Measurements from ENCODE around the gene AGPAT3.
"Not testable (repeated sequence)": the region's sequence is repeated elsewhere in the genome, so short reads cannot be mapped to it uniquely, and the experiment has no call there.

Gene AGPAT3

DNA sequence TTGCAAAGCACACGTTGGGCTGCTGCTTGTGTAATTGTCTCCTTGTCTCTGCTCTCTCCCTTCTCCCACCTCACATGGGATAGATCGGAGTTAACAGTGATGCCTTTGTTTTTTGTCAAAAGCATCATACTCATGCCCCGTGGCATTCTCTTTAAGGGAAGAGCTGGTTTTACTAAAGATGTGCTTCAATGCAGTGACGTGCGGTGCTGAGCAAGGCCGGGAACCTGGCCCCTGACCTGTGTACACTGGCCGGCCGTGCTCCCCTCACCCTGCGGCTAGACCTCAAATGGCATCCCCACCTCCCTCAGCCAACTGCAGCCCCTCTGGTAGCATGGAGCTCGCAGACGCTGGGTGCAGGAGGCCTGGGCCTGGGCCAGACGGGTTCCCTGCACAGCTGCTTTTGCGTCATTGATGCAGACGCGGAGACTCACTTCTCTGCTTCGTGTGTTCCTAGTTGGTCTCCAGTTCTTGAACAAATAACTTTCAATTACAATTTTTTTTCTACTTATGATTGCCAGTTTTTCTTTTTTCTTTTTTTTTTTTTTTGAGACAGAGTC, 19.9 kb downstream of the AGPAT3 start:
- no peak for DNase-seq

DNA sequence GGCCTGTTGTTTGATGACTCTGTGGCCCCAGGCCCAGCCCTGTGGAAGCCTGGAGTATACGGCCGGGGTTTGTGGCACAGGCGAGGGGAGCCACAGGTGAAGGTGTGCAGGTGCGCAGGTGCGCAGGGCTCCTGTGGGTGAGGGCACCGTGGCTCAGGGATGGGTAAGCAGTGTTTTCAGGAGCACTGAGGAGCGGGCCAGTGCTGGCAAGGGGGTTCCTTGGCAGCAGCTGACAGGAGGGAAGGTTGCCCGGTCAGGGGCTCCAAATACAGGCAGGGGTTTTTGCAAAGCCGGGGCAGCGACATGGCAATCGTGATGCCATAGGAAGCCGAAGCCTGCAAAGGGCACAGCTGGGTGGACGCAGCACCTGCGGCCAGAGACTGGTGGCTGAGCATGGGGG, 20.7 kb downstream of the AGPAT3 start:
- DNase-seq: no peak

DNA sequence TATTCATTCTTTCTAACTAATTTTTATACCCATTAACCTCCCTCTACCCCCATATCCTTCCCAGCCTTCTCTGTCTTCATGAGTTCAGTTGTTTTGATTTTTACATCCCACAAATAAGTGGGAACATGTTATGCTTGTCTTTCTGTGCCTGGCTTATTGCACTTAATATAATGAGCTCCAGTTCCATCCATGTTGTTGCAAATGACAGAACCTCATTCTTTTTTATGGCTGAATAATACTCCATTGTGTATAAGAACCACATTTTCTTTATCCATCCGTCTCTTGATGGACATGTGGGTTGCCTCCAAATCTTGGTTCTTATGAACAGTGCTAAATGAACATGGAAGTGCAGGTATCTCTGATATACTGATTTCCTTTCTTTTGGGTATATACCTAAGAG, 21.5 kb downstream of the AGPAT3 start:
- no peak for DNase-seq

DNA sequence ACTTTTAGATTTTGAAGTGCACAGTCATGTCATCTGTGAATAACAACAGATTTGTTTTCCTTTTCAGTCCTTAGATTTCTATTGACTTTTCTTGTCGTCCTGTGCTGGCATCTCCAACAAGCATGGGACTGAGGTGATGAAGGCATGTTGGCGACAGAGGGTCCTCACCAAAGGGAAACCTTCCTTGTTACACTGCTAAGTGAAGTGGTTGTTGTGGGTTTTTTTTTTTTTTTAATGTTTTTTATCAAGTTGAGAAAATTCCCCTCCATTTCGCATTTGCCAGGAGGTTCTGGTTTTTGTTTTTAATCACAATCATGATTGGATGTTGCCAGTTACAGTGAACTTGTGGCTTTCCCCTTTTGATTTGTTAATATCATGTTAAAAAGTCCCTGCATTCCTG, 24.0 kb downstream of the AGPAT3 start:
- DNase-seq: no peak

DNA sequence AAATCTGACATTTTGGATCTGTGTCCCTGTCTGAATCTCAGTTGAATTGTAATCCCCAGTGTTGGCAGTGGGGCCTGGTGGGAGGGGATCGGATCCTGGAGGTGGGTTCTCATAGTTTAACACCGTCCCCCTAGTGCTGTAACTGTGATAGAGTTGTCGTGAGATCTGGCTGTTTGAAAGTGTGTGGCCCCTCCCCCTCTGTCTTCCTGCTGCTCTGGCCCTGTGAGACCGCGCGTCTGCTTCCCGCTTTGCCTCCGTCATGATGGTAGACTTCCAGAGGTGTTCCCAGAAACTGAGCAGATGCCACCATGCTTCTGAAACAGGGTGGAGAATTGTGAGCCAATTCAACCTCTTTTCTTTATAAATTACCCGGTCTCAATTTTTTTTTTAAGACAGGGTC, 25.0 kb downstream of the AGPAT3 start:
- DNase-seq: no peak

DNA sequence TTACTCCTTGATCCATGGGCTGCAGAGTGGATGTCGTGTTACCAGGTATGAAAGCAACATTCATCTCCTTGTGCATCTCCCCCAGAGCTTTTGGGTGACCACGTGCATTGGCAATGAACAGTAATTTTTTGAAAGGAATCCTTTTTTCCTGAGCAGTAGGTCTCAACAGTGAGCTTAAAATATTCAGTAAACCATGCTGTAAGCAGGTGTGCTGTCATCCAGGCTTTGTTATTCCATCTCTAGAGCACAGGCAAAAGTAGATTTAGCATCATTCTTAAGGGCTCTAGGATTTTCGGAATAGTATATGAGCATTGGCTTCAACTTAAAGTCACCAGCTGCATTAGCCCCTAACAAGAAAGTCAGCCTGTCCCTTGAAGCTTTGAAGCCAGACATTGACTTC, 27.3 kb downstream of the AGPAT3 start:
- DNase-seq: no peak

DNA sequence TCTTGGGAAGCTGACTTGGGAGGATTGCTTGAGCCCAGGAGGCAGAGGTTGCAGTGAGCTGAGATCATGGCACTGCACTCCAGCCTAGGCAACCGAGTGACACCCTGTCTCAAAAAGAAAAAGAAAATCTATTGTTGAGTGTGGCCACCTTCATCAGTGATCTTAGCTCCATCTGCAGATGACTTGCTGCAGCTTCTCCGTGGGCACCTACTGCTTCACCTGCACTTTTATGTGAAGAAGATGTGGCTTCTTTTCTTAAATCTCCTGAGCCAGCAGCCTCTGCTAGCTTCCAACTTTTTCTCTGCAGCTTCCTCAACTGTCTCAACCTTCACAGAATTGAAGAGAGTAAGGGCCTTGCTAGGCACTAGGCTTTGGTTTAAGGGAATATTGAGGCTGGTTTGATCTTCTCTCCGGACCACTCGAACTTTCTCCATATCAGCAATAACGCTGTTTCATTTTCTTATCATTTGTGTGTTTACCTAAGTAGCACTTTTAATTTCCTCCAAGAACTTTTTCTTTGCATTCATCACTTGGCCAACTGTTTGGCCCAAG, 28.0 kb downstream of the AGPAT3 start:
- DNase-seq: no peak

DNA sequence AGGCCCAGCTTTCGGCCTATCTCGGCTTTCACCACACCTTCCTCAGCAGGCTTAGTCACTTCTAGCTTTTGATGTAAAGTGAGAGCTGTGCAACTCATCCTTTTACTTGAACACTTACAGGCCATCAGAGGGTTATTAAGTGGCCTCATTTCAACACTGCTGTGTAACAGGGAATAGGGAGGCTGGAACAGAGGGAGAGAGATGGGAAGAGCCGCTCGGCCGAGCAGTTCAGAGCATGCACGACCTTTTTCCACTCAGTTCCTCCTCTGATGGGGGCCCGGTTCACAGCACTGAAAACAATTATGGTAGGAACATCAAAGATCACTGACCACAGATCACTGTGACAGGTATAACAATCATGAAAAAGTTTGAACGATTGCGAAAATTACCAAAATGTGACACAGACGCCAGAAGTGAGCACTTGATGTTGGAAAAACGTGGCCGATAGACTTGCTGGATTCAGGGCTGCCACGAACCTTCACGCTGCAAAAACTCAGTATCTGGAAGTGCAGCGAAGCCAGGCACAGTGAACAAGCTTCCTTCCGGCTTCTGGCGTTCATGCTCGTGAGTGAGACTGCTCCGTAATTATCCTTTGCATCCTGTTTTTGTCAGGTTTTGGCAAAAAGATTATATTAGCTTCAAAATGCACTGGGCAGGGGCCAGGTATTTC, 28.6 kb downstream of the AGPAT3 start:
- no peak for DNase-seq

DNA sequence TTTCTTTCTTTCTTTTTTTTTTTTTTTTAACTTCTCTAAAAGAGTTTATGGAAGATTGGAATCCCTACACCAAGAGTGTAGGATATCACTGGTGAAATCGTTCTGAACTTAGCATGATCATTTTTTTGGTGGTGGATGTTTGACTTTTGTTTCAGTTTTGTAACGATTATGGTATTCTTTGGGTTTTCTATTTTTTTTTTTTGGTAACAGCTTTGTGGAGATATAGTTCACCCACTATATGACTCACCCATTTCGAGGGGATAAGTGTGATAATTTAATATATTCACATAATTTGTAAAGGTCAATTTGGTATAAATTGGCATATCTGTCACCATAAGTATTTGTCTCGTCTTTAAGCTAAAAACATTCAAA, 29.2 kb downstream of the AGPAT3 start:
- no peak for DNase-seq

DNA sequence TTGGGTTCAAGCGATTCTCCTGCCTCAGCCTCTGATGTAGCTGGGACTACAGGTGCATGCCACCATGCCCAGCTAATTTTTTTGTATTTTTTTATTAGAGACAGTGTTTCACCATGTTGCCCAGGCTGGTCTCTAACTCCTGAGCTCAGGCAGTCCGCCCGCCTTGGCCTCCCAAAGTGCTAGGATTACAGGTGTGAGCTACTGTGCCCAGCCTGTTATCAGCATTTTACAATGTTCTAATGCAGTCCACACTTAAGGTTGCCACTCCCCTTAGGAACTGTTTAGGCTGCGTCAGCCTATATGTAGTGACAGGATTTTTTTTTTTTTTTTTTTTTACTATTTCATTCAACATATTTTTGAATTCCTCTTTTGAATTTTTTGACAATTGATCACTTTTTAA, 30.2 kb downstream of the AGPAT3 start:
- no peak for DNase-seq

DNA sequence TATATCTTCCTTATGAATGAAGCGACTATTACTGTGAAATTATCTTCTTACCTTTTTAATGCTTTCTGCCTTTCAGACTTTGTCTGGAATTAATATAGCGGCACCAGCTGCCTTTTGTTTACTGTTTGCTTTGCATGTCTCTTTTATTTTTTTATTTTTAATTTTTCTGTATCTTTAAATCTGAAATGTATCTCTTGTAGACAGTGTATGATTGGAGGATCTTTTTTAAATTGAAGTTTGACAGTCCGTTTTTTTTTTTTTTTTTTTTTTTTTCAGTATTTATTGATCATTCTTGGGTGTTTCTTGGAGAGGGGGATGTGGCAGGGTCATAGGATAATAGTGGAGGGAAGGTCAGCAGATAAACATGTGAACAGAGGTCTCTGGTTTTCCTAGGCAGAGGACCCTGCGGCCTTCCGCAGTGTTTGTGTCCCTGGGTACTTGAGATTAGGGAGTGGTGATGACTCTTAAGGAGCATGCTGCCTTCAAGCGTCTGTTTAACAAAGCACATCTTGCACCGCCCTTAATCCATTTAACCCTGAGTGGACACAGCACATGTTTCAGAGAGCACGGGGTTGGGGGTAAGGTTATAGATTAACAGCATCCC, 31.8 kb downstream of the AGPAT3 start:
- DNase-seq: not testable (repeated sequence)

DNA sequence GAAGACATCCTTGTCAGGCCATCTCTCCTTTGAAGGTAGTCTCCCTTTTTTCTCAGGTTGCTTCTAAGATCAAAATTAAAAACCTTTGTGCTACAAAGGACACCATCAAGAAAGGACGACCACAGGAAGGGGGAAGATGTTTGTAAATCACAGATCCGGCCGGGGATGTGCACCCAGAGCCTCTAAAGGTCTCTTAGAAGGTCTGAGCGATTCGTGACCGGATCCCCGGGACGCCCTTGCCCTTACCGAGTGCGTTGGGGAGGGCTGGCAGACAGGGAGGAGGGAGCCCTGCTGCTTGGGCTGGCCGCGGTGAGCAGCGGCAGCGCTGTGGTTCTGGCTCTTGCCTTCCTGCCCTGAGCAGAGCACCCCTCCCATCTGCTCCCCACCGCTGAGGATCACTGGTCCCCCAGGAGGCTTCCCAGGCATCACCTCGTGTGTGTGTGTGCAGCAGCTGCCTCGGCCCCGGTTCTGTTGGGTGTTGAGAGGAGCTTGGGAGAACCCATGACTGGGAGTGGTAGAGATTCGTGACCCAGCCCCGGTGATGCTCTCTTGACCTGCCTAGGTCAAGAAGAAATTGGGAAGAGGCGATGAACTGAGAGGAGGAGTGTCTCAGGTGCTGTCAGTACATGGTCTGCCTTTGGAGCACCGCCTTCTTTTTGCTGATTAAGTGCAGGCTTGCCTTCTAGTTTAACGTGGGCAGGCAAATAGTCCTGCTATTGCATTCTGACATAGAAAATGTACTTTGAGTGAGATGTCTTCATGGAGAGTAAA, 34.5 kb downstream of the AGPAT3 start:
- DNase-seq: no peak

DNA sequence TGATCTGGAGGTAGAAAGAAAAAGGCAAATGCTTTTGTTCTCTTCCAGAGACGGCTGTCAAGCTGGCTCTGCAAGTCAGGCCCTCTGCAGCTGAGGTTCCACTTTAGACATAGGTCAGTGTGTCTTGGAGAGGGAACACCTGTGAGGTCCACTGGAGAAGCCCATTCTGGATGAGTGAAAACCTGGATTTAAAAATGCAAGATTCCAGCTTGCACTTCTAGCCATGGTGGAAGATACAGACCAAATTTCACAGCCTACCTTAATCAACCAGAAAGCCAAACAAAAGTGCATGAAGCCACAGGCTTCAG, 35.0 kb downstream of the AGPAT3 start:
- no peak for DNase-seq

DNA sequence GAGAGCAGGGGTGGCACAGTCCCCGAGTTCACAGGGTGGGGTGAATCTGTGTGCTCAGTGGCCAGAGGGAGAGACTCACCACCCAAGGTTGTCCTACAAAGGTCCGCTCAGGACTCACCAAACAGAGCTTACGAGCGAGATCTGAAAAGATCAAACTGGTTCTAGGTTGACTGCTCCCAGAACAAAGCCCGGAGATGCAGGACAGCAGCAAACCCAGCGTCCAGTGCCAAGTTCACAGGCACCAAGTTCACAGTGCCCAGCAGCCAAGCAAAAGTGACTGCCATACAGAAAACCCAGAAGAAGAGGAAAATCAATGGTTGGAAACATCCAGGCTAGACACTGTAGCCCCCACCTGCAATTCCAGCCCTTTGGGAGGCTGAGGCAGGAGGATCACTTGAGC, 35.7 kb downstream of the AGPAT3 start:
- no peak for DNase-seq

DNA sequence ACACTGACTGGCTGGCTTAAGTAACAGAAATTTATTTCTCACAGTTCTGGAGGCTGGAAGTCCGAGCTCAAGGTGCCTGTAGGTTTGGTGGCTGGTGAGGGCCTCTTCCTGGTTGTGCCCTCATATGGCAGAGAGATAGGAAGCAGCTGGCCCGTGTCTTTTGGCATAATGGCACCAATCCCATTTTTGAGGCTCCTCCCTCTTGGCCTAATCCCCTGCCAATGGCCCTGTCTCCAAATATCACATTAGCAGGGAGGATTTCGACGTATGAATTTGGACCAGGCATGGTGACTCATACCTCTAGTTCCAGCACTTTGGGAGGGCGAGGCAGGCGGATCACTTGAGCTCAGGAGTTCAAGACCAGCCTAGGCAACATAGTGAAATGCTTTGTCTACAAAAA, 37.4 kb downstream of the AGPAT3 start:
- DNase-seq: no peak

DNA sequence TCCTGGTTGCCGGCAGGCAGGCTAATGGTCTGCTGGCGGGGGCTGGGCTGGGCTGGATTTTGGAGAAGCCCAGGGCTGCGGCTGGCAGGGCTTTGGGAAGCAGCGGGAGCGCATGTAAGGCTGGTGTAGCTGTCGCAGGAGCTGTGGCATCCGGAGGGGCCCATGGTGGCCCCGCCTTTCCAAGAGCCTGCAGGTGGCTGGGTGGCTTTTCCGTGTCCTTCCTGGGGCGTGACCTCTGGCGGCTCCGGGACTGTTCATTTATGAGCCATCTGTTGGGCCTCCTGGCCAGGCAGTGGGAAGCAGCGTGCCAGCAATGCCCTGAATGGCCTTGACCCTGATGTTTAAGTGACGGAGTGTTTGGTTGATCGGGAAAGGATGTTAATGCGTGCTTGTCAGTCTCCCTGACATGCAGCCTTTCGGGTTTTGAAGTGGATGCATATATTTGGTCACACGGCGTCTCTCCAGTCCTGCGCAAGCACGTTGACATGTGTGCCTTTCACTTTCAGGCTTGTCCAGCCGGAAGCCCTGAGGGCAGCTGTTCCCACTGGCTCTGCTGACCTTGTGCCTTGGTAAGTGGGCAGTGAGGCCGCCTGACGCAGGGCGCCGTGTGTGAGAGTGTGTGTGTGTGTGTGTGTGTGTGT, 38.5 kb downstream of the AGPAT3 start:
- peak in 2 of 3 experiments; percentile 32 to 67 for DNase-seq

DNA sequence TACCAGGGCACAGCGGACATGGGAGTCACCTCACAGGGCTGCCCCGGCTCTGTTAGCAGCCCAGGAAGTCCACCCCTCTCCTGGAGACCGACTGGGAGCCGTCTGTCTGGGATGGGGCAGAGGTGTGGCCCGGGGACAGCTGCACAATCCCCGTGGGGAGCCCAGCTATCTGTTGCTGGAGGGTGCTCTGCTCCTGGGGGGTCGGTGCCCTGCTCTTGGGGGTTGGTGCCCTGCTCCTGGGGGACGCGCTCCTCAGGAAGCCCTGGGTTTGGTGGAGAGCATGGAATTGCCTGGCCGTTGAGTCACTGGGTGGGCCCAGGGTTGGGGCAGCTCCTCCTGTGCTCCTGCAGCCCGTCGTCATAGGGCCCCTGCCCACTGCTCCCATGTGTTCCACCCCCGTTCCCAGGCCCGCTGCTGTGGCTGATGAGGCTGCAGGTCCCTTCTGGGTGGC, 39.3 kb downstream of the AGPAT3 start:
- DNase-seq: no peak

DNA sequence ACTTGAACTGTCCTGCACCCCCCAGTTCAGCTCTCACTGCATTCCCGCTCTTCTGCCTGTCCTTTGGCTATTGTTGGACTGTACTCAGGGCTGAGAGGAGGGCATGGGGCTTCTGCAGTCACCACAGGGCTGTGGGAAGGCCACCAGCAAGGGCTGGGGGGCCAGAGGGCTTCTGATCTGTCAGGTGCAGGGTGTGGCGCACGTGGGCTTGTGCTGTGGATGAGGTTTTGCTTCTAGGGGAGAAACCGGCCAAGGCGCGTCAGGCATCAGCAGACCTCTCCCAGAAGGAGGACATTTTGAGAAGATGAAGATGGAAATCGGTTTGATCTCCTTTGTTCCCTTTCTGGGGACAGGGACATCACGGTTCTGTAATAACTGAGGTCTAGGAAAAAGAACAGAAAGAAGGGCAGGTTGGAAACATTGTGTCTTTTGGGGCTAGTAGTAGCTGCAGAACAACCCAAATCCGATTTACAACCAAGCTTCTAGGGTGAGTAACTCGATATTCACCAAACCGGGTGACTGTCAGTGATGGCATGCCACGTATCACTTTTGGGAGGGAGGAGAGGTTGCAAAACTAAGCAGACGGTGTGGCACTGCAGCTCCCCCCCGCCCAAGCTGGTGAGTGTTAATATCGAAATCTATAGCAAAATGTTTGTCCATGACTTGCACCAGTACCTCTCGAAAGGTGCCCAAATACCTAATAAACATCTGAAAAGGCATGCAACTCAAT, 40.9 kb downstream of the AGPAT3 start:
- no peak for DNase-seq

DNA sequence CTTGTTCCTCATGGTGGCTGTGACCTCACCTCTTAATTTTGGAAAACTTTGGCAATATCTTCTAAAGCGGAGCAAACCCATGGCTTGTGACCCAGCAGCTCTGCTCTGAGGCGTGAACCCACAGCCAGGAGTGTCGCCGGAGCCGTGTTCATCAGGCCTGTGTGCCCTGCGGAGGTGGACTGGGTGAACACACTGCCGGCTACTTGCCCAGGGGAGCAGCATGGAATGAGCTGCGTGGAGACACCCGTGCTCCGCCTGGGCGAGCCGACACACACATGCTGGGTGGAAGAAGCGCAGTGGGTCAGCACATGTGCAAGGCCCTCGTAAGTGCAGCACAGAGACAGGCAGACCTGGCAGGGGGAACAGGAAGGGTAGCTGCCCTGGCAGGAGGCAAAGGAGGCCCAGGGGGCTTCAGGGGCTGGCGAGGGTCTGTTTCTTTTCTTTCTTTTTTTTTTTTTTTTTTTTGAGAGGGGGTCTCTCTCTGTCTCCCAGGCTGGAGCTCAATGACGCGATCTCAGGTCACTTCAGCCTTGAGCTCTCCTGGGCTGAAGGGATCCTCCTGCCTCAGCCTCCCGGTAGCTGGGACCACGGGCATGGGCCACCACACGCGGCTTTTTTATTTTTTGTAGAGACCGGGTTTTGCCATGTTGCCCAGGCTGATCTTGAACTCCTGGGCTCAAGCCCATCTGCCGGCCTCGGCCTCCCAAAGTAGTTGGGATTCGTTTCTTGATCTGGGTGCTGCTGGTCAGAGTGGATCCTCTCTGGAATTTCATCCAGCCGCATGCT, 41.8 kb downstream of the AGPAT3 start:
- DNase-seq: no peak

DNA sequence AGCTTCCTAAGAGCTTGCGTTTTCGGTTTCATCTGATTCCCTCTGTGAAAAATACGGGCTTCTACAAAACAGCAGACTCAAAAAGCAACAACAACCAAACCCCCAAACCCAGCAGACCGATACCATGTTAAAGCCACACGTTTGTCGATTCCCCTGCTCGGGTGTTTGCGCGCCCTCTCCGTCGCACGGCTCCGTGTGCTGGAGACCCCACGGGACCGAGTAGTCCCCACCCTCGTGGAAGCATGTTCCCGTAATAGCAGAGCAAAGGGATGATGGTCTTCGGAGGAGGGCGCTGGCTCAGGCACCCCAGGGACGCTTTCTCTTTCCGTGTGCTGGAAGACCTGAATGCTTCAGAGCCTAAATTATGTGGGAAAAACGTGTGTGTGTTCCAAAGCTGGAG, 42.7 kb downstream of the AGPAT3 start:
- no peak for DNase-seq

DNA sequence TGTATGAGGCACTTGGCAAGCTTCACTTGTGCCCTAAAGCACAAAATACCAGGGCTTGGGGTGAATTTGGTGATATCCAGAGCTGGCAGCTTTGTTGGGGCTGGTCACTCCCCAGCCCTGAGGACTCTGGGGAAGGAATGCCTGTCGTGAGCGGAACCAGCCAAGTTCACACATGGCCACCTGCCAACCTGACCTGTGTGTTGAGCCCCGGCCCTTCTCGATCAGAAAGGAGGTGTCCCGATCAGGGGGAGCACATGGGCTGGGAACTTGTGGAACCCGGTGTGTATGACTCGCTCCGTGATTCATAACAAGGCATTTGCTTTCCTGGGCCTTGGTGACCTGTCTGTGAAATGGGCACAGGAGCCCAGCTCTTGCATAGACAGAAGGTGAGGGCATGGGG, 43.1 kb downstream of the AGPAT3 start:
- no peak for DNase-seq
